A549 (cell line): ENCODE measurements around the gene GAS7. TPM values are rescaled to one million over a fixed set of nuclear protein-coding genes. Genes with fewer than 3 reads are reported as not detected.

Source experiments
- ATAC-seq, 2 experiments: fragments of 200-7000 bp in 1 of 2; fragments of >200 bp in 1 of 2; cut with Nextera tagmentation in 1 of 2; cut with Tn5 transposase in 1 of 2; 3 replicates each; pipeline versions ENCODE4 v1.8.0 to v1.9.1; 2018 to 2020; ENCODE audit warnings: mild to moderate bottlenecking in 1 of 2, moderate library complexity in 1 of 2
- CTCF ChIA-PET: fragments of 300-600 bp; sonication (Branson Sonifier 250); formaldehyde crosslinking; extraction: SDS; loops from one replicate; lab custom pipeline; 2021; ENCODE audit warnings: antibody characterized with exemption, inconsistent platforms; lab: Yijun Ruan, JAX
- POLR2A ChIA-PET: fragments of 350-600 bp; formaldehyde crosslinking; extraction: SDS; loops from one replicate; lab custom pipeline; 2021; ENCODE audit warnings: antibody characterized with exemption, inconsistent platforms; lab: Yijun Ruan, JAX
- DNase-seq, 2 experiments: peaks; one replicate each; pipeline versions ENCODE4 v3.0.0 to v3.0.0-alpha.2; 2011 to 2016; ENCODE audit warnings: low read depth in 1 of 2, low spot score in 1 of 2
- FAIRE-seq: peaks from 2 replicates; lab custom pipeline; 2011; peaks lifted over from hg19 to GRCh38; lab: Jason Lieb, UNC
- H3K27ac ChIP-seq, 2 experiments: fragments of >200 bp; sonication (Bioruptor Twin); formaldehyde crosslinking; 3 replicates each; pipeline ENCODE4 v1.5.1; 2016 to 2017
- H3K4me1 ChIP-seq: fragments of >200 bp; sonication (Bioruptor Twin); formaldehyde crosslinking; 3 replicates; pipeline ENCODE4 v1.6.1; 2016
- H3K4me2 ChIP-seq: fragments of >200 bp; sonication (Bioruptor Twin); formaldehyde crosslinking; 3 replicates; pipeline ENCODE4 v1.6.1; 2016
- H3K4me3 ChIP-seq: fragments of >200 bp; sonication (Bioruptor Twin); formaldehyde crosslinking; 3 replicates; pipeline ENCODE4 v1.5.1; 2016
- H3K9me3 ChIP-seq: fragments of >200 bp; sonication (Bioruptor Twin); formaldehyde crosslinking; 3 replicates; pipeline ENCODE4 v1.6.1; 2016
- BHLHE40 ChIP-seq: IDR thresholded peaks from 2 replicates; pipeline ENCODE4 v1.6.1; 2012; ENCODE audit warnings: low read depth, low read length, inconsistent platforms
- CBX8 ChIP-seq: fragments of 200-600 bp; sonication (generic); IDR thresholded peaks from 2 replicates; pipeline ENCODE4 v1.6.1; 2016
- CHD4 ChIP-seq: fragments of 200-600 bp; sonication (generic); IDR thresholded peaks from 2 replicates; pipeline ENCODE4 v1.6.1; 2016; ENCODE audit warnings: antibody characterized with exemption, mild to moderate bottlenecking, borderline replicate concordance
- CTCF ChIP-seq: fragments of >200 bp; sonication (Bioruptor Twin); formaldehyde crosslinking; IDR thresholded peaks from 3 replicates; pipeline ENCODE4 v1.5.1; 2016
- EP300 ChIP-seq, 2 experiments: fragments of >200 bp; sonication (Bioruptor Twin); formaldehyde crosslinking; IDR thresholded peaks; 2 replicates in 1 of 2; 3 replicates in 1 of 2; pipeline ENCODE4 v1.6.1; 2016 to 2017
- FOSL2 ChIP-seq, 2 experiments: fragments of 450-650 bp in 1 of 2; fragments of >200 bp in 1 of 2; sonication (Bioruptor Twin) in 1 of 2; formaldehyde crosslinking; IDR thresholded peaks; 2 replicates each; pipeline versions ENCODE4 v1.5.0 to v1.6.1; 2016 to 2020; ENCODE audit warnings: mild to moderate bottlenecking in 1 of 2, moderate library complexity in 1 of 2
- FOXS1 ChIP-seq: fragments of 250-450 bp; sonication (Bioruptor Pico); IDR thresholded peaks from 2 replicates; pipeline ENCODE4 v1.5.0; 2020; ENCODE audit warnings: mild to moderate bottlenecking, moderate library complexity
- HOXA7 ChIP-seq: fragments of 250-450 bp; sonication (Bioruptor Pico); IDR thresholded peaks from 2 replicates; pipeline ENCODE4 v1.5.0; 2020; ENCODE audit warnings: mild to moderate bottlenecking, moderate library complexity
- HOXB13 ChIP-seq: fragments of 250-450 bp; sonication (Bioruptor Pico); IDR thresholded peaks from 2 replicates; pipeline ENCODE4 v1.5.0; 2020; ENCODE audit warnings: low read depth, mild to moderate bottlenecking, moderate library complexity
- JUN ChIP-seq, 2 experiments: fragments of >200 bp; sonication (Bioruptor Twin); formaldehyde crosslinking; IDR thresholded peaks; 2 replicates in 1 of 2; 3 replicates in 1 of 2; pipeline ENCODE4 v1.6.1; 2016 to 2017
- MAFK ChIP-seq: fragments of 450-650 bp; IDR thresholded peaks from 2 replicates; pipeline ENCODE4 v1.6.1; 2014; ENCODE audit not compliant: partially characterized antibody
- NPAS2 ChIP-seq: fragments of 250-450 bp; sonication (Bioruptor Pico); IDR thresholded peaks from 2 replicates; pipeline ENCODE4 v1.8.0; 2022; ENCODE audit warnings: mild to moderate bottlenecking, moderate library complexity, borderline replicate concordance
- NR3C1 ChIP-seq: fragments of >200 bp; sonication (Bioruptor Twin); formaldehyde crosslinking; IDR thresholded peaks from 3 replicates; pipeline ENCODE4 v1.6.1; 2017
- PBX3 ChIP-seq: IDR thresholded peaks from 2 replicates; pipeline ENCODE4 v1.6.1; 2012
- POLR2AphosphoS2 ChIP-seq: conservative IDR thresholded peaks from 2 replicates; pipeline ENCODE4 v1.6.1; 2012; ENCODE audit warnings: low read length, improper control_type of control experiment, inconsistent platforms
- RARB ChIP-seq: fragments of 250-450 bp; sonication (Bioruptor Pico); IDR thresholded peaks from 2 replicates; pipeline ENCODE4 v1.8.0; 2021; ENCODE audit warnings: mild to moderate bottlenecking, moderate library complexity
- RCOR1 ChIP-seq: fragments of 150-350 bp; IDR thresholded peaks from 2 replicates; pipeline ENCODE4 v1.6.1; 2014; ENCODE audit warnings: antibody characterized with exemption, low read length, low read depth
- SREBF2 ChIP-seq: fragments of 450-650 bp; IDR thresholded peaks from 2 replicates; pipeline ENCODE4 v1.6.1; 2014; ENCODE audit warnings: mild to moderate bottlenecking, moderate library complexity
- TP53 ChIP-seq: fragments of 250-450 bp; sonication (Bioruptor Pico); IDR thresholded peaks from 2 replicates; pipeline ENCODE4 v1.5.0; 2021; ENCODE audit warnings: mild to moderate bottlenecking, moderate library complexity
- WGBS: methylation state at CpG from one replicate; pipeline ENCODE4 v1.1.6; 2017; ENCODE audit errors: missing lambda C conversion rate; 5-methylcytosine and 5-hydroxymethylcytosine counted together
- polyA plus RNA-seq, 4 experiments: library from polyadenylated mRNA; depleted of rRNA in 3 of 4; stranded (reverse); fragments of >200 nt; fragmentation: RNase III in 1 of 4; extraction: RNeasy Plus Mini Kit Qiagen cat#74134 plus additional on column Dnase treatment in 1 of 4; gene quantifications; 2 replicates in 3 of 4; 3 replicates in 1 of 4; pipeline ENCODE4 v1.2.3, GENCODE V29; 2011 to 2017
- TF ChIP-seq, protein P1 (sequence below): fragments of 450-650 bp; IDR thresholded peaks from 2 replicates; pipeline ENCODE4 v1.6.1; 2014; ENCODE audit warnings: antibody characterized with exemption
- TF ChIP-seq, protein P2 (sequence below): fragments of 250-450 bp; sonication (Bioruptor Pico); IDR thresholded peaks from 2 replicates; pipeline ENCODE4 v1.5.0; 2021; ENCODE audit warnings: mild to moderate bottlenecking, moderate library complexity, borderline replicate concordance
- TF ChIP-seq, protein P3 (sequence below): fragments of >200 bp; sonication (Bioruptor Twin); formaldehyde crosslinking; IDR thresholded peaks from 2 replicates; pipeline ENCODE4 v1.6.1; 2016
- TF ChIP-seq, protein P4 (sequence below): fragments of 250-450 bp; sonication (Bioruptor Pico); IDR thresholded peaks from 2 replicates; pipeline ENCODE4 v1.5.0; 2020; ENCODE audit warnings: low read depth, mild to moderate bottlenecking, moderate library complexity
- TF ChIP-seq, protein P5 (sequence below): fragments of 150-350 bp; IDR thresholded peaks from 2 replicates; pipeline ENCODE4 v1.6.1; 2014; ENCODE audit warnings: low read depth, mild to moderate bottlenecking, low read length
- TF ChIP-seq, protein P6 (sequence below): fragments of >200 bp; sonication (Bioruptor Twin); formaldehyde crosslinking; IDR thresholded peaks from 3 replicates; pipeline ENCODE4 v1.6.1; 2016

The GAS7 gene
- polyA plus RNA-seq, 2 of the 4 experiments (the other 2 are of a cell fraction), result 1.3 to 1.5 TPM

- Histone ChIP-seq H3K4me2 (no peak overlapping the region), H3K4me1 (peaks cover 11% of the 10 kb centered on the region), H3K9me3 (no peaks in the 10 kb centered on the region), H3K27ac (no peak overlapping the region), H3K4me3 (no peak overlapping the region)
- ChIA-PET CTCF (interaction anchor here (1.0 kb wide), 1 partner anchor 36 kb away, joined by 3 read pairs; no protein-coding TSS in a partner anchor), POLR2A (no interaction called here)
- ATAC-seq, result no peak
- FAIRE-seq, result no peak
- TF ChIP-seq, protein P1, sequence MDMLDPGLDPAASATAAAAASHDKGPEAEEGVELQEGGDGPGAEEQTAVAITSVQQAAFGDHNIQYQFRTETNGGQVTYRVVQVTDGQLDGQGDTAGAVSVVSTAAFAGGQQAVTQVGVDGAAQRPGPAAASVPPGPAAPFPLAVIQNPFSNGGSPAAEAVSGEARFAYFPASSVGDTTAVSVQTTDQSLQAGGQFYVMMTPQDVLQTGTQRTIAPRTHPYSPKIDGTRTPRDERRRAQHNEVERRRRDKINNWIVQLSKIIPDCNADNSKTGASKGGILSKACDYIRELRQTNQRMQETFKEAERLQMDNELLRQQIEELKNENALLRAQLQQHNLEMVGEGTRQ, result no peak
- TF ChIP-seq BHLHE40 (no peak), RCOR1 (no peak), PBX3 (no peak), NR3C1 (no peak), HOXB13 (no peak), CHD4 (no peak), NPAS2 (CRISPR knock-in tag) (no peak), SREBF2 (no peak), EP300 (IDR thresholded peaks at IDR 0.05) (no peak), TP53 (no peak)
- TF ChIP-seq, protein P2, sequence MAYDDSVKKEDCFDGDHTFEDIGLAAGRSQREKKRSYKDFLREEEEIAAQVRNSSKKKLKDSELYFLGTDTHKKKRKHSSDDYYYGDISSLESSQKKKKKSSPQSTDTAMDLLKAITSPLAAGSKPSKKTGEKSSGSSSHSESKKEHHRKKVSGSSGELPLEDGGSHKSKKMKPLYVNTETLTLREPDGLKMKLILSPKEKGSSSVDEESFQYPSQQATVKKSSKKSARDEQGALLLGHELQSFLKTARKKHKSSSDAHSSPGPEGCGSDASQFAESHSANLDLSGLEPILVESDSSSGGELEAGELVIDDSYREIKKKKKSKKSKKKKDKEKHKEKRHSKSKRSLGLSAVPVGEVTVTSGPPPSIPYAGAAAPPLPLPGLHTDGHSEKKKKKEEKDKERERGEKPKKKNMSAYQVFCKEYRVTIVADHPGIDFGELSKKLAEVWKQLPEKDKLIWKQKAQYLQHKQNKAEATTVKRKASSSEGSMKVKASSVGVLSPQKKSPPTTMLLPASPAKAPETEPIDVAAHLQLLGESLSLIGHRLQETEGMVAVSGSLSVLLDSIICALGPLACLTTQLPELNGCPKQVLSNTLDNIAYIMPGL (CRISPR knock-in tag), result no peak
- TF ChIP-seq, protein P3, sequence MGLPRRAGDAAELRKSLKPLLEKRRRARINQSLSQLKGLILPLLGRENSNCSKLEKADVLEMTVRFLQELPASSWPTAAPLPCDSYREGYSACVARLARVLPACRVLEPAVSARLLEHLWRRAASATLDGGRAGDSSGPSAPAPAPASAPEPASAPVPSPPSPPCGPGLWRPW, result no peak
- TF ChIP-seq, protein P4, sequence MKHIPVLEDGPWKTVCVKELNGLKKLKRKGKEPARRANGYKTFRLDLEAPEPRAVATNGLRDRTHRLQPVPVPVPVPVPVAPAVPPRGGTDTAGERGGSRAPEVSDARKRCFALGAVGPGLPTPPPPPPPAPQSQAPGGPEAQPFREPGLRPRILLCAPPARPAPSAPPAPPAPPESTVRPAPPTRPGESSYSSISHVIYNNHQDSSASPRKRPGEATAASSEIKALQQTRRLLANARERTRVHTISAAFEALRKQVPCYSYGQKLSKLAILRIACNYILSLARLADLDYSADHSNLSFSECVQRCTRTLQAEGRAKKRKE (CRISPR knock-in tag), result no peak
- no peak for DNase-seq
- 57% methylated on average over 8 of the region's 8 CpGs for WGBS
Measured at GRCh38 chr17:10119203-10120108, 79.0 kb downstream of the GAS7 start.

GRCh38 chr17:10118788-10119130 is 79.6 kb downstream of the GAS7 start:
- Histone ChIP-seq H3K27ac (no peak overlapping the region), H3K4me1 (peaks cover 14% of the 10 kb centered on the region), H3K4me3 (no peak overlapping the region), H3K4me2 (no peak overlapping the region), H3K9me3 (no peaks in the 10 kb centered on the region)
- FAIRE-seq (no peak), ATAC-seq (no peak), DNase-seq (no peak)
- ChIA-PET CTCF (interaction anchor here (0.7 kb wide), 1 partner anchor 35 kb away, joined by 3 read pairs; no protein-coding TSS in a partner anchor), POLR2A (no interaction called here)
- WGBS, result 61% methylated on average over 5 of the region's 5 CpGs
- TF ChIP-seq HOXA7 (CRISPR knock-in tag) (no peak), MAFK (no peak), CTCF (no peak), RCOR1 (no peak), FOSL2 (IDR thresholded peaks at IDR 0.05) (no peak), FOSL2 (CRISPR knock-in tag; IDR thresholded peaks at IDR 0.05) (no peak), RARB (no peak), FOXS1 (CRISPR knock-in tag) (no peak), POLR2AphosphoS2 (no peak), CBX8 (no peak), JUN (IDR thresholded peaks at IDR 0.05) (no peak)
- TF ChIP-seq, protein P1, result no peak
- TF ChIP-seq, protein P5, sequence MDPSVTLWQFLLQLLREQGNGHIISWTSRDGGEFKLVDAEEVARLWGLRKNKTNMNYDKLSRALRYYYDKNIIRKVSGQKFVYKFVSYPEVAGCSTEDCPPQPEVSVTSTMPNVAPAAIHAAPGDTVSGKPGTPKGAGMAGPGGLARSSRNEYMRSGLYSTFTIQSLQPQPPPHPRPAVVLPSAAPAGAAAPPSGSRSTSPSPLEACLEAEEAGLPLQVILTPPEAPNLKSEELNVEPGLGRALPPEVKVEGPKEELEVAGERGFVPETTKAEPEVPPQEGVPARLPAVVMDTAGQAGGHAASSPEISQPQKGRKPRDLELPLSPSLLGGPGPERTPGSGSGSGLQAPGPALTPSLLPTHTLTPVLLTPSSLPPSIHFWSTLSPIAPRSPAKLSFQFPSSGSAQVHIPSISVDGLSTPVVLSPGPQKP, result no peak
- TF ChIP-seq, protein P6, sequence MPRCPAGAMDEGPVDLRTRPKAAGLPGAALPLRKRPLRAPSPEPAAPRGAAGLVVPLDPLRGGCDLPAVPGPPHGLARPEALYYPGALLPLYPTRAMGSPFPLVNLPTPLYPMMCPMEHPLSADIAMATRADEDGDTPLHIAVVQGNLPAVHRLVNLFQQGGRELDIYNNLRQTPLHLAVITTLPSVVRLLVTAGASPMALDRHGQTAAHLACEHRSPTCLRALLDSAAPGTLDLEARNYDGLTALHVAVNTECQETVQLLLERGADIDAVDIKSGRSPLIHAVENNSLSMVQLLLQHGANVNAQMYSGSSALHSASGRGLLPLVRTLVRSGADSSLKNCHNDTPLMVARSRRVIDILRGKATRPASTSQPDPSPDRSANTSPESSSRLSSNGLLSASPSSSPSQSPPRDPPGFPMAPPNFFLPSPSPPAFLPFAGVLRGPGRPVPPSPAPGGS, result no peak
